ENCODE results near the gene C4orf46.

The C4orf46 gene

GRCh38 chr4:158622251-158622650, 49.4 kb downstream of the C4orf46 start:
- WGBS, 2 experiments = 95 to 97% methylated on average over 3 of the region's 3 CpGs
- Histone ChIP-seq H3K27ac (ENCODE audit: insufficient read depth, low read depth, low read length, poor library complexity, severe bottlenecking) (no peak overlapping the region), H3K27me3 (ENCODE audit: control insufficient read depth, insufficient read depth, low read length, poor library complexity, severe bottlenecking) (no peaks in the 10 kb centered on the region), H3K9me3 (ENCODE audit: control insufficient read depth, low read length) (no peaks in the 10 kb centered on the region), H3K36me3 (ENCODE audit: control insufficient read depth, insufficient read depth, low read length) (no peaks in the 10 kb centered on the region), H3K4me1 (ENCODE audit: control insufficient read depth, insufficient read depth, low read length) (no peaks in the 10 kb centered on the region), H3K4me3 (ENCODE audit: insufficient read depth, low read depth, low read length) (no peak overlapping the region)

GRCh38 chr4:158621729-158622128, 50.0 kb downstream of the C4orf46 start:
- H3K27me3 ChIP-seq (ENCODE audit: control insufficient read depth, insufficient read depth, low read length, poor library complexity, severe bottlenecking) = no peaks in the 10 kb centered on the region
- no peak overlapping the region for H3K4me3 ChIP-seq (ENCODE audit: insufficient read depth, low read depth, low read length)
- H3K4me1 ChIP-seq (ENCODE audit: control insufficient read depth, insufficient read depth, low read length) = no peaks in the 10 kb centered on the region
- 96 to 100% methylated on average over 4 of the region's 4 CpGs for WGBS, 2 experiments
- H3K9me3 ChIP-seq (ENCODE audit: control insufficient read depth, low read length) = no peaks in the 10 kb centered on the region
- no peak overlapping the region for H3K27ac ChIP-seq (ENCODE audit: insufficient read depth, low read depth, low read length, poor library complexity, severe bottlenecking)
- no peaks in the 10 kb centered on the region for H3K36me3 ChIP-seq (ENCODE audit: control insufficient read depth, insufficient read depth, low read length)

GRCh38 chr4:158617956-158618355, 53.7 kb downstream of the C4orf46 start:
- Histone ChIP-seq H3K4me1 (ENCODE audit: control insufficient read depth, insufficient read depth, low read length) (no peaks in the 10 kb centered on the region), H3K27me3 (ENCODE audit: control insufficient read depth, insufficient read depth, low read length, poor library complexity, severe bottlenecking) (no peaks in the 10 kb centered on the region), H3K36me3 (ENCODE audit: control insufficient read depth, insufficient read depth, low read length) (no peaks in the 10 kb centered on the region), H3K27ac (ENCODE audit: insufficient read depth, low read depth, low read length, poor library complexity, severe bottlenecking) (no peak overlapping the region), H3K4me3 (ENCODE audit: insufficient read depth, low read depth, low read length) (no peak overlapping the region), H3K9me3 (ENCODE audit: control insufficient read depth, low read length) (no peaks in the 10 kb centered on the region)

Measured in ectodermal cell (in vitro differentiated cells).